GM12872 (cell line): ENCODE measurements around the gene AJUBA.
A peak's percentile ranks its signal among the peaks of the same experiment; 100 is the strongest.

ENCODE experiments used
- TF ChIP-seq, protein P1 (sequence below): IDR thresholded peaks from 3 replicates; pipeline ENCODE4 v1.5.1; 2011; ENCODE audit warnings: low read depth, mild to moderate bottlenecking, low read length, moderate library complexity; ENCODE audit not compliant: insufficient read depth

AJUBA gene

DNA sequence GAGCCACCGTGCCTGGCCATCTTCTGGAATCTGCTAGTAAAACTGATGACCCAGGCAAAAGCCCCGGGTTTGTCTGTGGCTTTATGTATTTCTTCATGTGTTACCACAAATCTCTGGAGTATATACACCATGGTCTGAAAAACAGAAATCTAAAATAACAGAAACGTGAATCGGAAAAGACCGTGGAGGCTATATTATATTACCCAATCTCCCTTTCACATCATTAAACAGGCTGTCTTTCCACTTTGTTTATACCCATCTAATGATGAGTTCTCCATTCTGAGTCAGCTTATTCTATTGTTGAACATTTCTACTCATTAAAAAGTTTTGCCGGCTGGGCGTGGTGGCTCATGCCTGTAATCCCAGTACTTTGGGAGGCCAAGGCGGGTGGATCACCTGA, 9.5 kb upstream of the AJUBA start:
- TF ChIP-seq, protein P1, sequence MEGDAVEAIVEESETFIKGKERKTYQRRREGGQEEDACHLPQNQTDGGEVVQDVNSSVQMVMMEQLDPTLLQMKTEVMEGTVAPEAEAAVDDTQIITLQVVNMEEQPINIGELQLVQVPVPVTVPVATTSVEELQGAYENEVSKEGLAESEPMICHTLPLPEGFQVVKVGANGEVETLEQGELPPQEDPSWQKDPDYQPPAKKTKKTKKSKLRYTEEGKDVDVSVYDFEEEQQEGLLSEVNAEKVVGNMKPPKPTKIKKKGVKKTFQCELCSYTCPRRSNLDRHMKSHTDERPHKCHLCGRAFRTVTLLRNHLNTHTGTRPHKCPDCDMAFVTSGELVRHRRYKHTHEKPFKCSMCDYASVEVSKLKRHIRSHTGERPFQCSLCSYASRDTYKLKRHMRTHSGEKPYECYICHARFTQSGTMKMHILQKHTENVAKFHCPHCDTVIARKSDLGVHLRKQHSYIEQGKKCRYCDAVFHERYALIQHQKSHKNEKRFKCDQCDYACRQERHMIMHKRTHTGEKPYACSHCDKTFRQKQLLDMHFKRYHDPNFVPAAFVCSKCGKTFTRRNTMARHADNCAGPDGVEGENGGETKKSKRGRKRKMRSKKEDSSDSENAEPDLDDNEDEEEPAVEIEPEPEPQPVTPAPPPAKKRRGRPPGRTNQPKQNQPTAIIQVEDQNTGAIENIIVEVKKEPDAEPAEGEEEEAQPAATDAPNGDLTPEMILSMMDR = no peak

DNA sequence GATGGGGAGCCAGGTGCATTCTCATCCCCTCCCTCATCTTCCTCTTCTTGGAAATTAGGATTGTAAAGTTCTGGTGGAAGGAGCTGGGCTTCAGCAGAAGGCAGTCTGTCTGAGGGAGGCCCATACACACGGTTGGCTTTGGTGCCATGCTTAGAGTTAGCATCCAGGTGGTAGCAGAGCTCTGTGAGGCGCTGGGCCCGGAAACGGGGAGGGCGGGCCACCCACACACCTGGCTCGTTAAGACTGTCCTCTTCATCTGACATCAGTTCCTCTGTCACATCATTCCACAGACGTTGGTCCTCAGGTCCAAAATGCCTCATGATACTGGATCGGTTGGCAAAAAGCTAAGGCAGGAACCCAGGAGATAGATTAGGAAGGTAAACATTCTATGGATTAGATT, 4.9 kb upstream of the AJUBA start:
- TF ChIP-seq, protein P1 = no peak

DNA sequence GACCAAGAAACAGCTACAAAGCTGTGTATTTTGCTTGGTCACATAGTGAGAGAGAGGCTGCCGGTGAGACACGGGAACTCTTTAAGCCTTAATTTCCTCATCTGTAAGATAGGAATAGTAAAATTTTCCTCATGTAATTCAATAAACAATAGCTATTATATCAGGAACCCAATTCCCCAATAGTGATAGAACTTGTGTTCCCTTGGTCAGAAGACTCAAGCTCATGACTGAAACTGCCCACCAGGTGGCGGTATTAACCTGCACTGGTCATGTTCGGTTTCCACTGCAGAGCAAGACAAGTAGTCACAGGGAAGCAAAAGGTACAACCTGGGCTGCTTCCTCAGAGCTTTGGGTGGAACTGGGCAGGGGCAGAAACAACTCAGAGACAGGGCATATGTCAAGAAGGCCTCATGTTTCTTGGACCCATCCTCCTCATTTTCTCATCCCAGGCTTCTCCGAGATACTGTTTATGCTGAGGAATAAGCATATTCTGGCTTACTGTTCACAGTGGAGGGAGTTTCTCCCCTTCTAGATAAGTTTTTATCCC, 4.2 kb upstream of the AJUBA start:
- TF ChIP-seq, protein P1 = peak; percentile 86

DNA sequence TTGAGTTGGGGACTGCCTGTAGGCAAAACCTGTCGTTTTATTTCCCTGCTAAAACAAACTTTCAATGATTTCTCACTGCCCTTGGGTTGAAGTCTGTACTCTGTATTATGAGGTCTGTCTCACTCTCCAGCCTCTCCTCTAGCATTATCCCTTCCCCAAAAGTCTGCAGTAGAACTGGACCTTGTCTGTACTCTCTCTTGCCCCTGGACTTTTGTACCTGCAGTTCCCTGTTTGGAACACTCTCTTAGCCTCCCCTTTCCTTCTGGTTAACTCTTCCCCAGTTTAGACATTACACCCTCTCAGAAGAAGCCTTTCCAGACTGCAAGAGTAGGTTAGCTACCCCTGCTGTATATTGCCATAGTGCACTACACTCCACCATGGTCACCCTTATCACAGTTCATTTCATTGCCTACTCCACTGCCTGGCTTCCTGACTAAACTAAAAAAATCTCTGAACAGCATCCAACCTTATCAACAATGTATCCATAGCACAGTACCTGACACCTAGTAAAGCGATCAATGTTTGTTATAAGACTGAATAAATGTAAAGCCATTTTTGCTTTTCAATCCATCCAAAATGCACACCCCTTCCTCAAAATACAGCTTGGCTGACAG, 3.6 kb upstream of the AJUBA start:
- TF ChIP-seq, protein P1 = no peak

DNA sequence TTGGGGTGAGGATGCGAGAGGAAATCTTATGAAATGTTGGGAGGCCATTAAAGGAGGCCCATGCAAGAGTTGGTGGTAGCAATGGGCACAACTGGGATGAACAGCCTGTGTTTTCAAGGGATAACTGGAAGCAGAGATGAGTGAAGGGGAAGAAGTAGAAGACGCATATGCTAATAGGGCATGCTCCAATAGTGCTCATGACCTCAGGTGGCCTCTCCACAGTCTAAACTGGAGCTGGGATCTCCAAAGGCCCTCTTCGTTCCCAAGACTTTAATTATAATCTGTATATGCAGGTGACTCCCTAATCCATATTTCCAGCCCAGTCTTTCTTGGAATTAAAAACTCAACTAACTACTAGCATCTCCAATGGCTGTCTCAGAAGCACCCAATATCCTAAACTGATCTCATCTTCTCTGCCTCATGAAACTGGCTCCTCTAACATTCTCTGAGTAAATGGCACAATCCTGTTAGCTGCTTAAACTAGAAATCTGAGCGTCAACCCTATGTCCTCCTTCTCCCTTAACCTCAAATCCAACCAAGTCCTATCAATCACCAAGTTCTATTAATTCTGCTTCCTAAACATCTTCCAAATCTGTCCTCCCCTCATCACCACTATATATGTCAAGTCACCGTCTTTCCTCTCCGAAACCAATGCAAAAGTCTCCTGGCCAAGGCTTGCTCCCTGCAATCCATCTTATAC, 2.8 kb upstream of the AJUBA start:
- TF ChIP-seq, protein P1 = no peak

DNA sequence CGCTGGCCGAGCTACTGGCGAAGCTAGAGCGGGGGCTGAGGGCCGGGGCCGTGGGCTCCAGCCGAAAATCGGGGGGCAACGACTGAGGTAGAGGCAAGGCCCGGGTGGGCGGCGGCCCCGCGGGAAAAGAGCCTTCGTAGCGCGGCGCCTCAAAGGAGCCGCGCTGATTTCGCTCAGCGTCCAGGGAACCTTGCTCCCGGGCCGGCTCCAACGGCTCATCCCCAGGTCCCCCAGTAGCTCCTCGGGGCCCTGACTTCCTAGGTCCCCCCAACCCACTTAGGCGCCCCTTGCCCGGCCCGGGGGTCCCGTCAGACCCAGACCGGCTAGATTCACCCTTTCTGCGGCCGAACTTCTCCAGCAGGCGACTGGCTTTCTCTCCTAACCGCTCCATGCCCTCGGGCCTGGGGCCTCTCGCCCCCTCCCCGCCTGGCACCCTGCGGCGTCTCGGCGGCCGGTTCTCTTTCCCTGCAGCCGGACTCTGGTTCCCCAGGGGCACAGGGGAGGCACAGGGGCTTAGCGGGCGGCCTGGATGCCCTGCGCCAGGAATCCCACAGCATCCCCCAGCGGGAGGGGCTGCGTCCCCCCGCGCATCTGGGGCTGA, 375 bp downstream of the AJUBA start:
- TF ChIP-seq, protein P1 = no peak

DNA sequence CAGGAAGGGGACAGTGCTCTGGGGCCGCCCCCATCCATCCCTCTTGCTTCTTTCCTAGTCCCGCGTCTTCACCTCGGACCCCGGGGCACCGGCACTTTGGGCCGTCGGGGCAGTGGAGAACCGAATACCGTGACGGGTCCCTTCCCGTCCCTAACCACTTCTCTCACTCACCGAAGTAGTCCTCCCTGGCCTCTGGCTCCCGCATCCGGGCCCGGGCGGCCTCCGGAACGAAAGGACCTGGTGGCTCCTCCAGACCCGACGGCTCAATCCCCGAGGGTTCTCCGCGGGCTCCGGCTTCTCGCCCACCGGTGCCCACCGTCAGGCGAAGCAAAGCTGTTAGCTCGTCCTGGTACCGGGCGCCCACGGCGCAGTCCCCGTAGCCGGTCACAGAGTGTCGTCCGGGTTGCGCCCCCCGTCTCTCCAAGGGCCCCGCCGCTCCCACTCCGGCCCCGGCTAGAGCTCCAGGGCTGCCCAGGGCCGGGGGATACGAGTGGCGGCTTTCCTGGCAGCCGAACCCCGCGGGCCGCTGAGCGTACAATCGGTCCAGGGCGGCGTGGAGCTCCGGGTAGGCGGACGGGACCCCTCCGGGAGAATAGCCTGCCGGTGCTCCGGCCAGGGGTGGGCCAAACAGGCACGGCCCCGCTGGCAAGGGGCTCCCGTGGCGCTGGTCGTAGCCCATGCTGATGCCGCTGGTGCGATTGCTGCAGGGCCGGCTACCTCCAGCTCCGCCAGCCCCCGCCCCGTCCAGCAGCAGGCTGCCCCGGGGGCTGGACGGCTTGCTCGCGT, 1.1 kb downstream of the AJUBA start:
- TF ChIP-seq, protein P1 = no peak
